Ramos (cell line): ENCODE results near the gene CACNG7.

ENCODE experiments used
- in situ Hi-C: fragments of 300-500 bp; cut with MboI; formaldehyde crosslinking; loops from one replicate; pipeline ENCODE4 v1.14.3; 2022; ENCODE audit warnings: low sequenced_read_pairs; ENCODE audit not compliant: unreplicated experiment

The CACNG7 gene

DNA sequence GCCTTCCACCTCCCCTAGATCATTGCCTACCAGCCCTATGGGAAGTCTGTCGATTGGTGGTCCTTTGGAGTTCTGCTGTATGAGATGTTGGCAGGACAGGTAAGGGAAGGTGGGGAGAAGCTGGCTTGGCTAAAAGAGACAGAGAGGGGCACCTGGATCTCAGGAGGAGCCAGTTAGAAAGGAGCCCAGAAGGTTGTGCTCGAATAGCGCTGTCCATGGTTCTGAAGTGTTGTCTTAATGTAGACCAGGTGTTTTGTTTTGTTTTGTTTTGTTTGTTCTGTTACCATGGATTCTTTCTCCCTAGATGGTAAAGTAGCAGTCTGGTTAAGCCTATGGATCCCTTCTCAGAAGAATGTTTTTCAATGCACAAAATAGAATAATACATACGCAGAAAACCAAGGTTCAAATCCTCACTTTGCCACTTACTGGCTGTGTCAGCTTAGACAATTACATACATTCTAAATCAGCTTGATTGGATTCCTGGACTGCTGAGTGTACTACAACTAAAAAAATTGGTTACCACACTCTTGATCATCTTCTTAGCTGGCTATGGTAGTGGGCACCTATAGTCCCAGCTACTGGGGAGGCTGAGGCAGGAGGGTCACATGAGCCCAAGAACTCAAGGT, 5.9 kb upstream of the CACNG7 start:
- in situ Hi-C loops: no loop called here

DNA sequence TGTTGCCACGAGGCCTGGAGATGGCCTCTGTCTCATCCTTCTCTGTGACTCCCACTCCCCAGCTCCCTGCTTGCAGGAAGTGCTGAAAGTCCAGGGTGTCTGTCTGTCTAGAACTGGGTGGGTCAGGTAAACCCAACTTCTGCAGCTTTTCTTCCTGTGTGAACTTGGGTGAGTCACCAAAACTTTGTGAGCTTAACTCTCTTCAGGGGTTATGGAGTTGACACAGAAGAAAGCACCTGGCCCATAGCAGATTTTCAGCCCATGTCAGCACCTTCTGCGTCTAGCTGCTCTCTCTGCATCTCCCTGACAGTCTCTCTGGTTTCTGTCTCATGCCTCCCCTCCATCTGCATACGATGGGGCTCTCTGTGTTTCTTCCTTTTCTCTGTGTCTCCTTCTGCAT, 4.2 kb upstream of the CACNG7 start:
- in situ Hi-C loops: no loop called here

DNA sequence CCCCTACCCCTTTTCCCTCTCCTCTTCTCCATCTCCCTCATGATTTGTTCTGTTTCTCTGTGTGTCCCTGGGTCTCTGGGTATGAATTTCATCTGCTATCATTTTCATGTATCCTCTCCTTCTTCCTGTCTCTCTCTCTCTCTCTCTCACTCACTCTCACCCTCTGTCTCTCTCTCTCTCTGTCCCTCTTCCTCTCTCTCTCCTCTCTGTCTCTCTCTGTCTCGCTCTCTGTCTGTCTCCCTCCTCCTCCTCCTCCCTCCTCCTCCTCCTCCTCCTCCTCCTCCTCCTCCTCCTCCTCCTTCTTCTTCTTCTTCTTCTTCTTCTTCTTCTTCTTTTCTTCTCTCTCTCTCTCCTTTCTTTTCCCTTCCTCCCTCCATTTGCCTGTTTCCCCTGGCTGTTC, 3.3 kb upstream of the CACNG7 start:
- in situ Hi-C loops: no loop called here

DNA sequence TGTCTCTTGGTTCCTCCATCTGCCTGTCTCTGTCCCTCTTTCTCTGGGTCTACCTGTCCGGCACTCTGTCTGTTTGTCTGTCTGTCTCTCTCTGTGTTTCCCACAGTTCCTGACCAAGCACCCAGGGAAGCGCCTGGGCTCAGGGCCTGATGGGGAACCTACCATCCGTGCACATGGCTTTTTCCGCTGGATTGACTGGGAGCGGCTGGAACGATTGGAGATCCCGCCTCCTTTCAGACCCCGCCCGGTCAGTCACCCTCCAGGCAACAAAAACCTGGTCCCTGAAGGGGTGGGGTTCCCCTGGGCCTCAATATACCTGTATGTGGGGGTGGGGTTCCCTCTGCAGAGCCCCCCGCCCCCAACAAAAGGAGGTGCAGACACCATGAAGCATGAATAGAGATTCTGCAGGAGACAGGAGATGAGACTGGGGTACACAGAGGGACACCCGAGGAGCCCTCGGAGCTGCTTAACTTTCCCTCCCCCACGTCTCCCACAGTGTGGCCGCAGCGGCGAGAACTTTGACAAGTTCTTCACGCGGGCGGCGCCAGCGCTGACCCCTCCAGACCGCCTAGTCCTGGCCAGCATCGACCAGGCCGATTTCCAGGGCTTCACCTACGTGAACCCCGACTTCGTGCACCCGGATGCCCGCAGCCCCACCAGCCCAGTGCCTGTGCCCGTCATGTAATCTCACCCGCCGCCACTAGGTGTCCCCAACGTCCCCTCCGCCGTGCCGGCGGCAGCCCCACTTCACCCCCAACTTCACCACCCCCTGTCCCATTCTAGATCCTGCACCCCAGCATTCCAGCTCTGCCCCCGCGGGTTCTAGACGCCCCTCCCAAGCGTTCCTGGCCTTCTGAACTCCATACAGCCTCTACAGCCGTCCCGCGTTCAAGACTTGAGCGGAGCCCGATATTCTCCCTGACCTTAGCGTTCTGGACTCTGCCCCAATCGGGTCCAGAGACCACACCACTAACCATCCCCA, 2.6 kb upstream of the CACNG7 start:
- in situ Hi-C loops: no loop called here

DNA sequence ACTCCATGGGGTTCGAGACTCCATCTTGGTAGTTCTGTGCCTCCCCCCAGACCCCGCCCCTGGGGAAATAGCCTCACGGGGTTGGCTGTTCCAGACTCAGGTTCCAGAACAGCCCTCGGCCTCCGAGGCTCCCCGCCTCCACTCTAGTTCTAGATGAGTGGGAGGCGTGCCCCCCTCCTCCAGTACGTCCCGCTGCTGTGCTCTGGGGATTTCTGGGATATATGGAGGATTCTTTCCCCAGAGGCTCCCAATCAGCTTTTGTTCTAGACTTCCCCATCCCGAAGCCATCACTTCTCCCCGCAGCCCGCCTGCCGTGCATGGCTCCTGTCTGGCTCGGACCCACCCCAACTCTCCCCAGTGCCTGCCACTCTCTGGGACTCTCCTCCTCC, 1.9 kb upstream of the CACNG7 start:
- in situ Hi-C loops: no loop called here

DNA sequence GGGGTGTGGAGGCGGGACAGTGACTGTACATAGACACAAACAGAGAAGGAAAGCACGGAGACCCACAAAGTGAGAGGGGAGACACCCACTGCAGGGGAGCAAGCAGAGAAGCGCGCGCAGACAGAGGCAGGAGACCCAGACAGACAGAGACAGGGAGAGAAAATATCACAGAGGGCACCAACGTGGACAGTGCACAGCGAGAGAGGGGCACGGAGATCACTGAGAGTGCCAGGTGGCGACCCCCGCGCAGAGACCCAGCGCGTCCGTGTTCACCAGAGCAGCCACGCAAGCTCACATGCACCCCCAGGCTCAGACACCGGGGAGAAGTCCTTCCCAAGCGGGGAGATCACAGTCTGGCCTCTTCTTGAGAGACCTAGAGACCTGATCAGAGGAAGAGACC, 1.4 kb upstream of the CACNG7 start:
- in situ Hi-C loops: no loop called here

DNA sequence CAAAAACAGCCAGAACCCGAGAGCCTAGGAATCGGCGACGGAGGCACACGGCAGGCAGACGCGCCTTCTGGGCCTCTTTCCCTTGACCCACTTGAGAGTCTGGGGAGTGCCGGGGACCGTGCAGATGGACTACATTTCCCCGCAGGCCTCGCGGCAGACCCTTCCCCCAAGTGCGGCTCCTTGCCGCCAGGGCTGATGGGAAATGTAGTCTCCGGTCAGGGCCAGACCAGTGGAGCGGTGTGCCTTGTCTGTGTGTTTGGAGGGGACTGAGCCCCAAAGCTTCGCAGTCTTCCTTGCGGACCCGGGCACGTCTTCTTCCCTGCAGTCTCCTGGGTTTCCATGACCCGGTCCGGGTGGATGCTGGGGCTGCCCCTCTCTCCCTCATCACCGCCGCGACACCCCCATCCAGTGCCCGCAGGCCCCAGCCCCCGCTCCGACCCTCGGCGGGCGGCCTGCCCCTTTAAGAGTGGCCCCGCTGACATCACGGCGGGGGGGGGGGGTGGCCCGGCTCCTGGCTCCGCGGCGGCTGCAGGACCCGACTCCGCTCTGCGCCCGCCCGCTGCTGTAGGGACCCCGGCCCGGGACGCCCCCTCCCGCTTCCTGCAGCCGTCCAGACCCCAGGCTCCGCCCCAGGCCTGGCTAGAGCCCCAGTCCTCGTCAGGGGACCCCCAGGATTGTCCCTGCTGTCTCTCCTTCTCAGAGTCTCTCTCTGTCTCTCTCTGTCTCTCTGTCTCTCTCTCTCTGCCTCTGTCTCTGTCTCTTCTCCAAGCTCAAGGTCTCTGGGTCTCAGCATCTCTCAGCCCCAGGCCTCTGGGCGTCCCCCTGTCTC, 758 bp upstream of the CACNG7 start:
- in situ Hi-C loops: no loop called here

DNA sequence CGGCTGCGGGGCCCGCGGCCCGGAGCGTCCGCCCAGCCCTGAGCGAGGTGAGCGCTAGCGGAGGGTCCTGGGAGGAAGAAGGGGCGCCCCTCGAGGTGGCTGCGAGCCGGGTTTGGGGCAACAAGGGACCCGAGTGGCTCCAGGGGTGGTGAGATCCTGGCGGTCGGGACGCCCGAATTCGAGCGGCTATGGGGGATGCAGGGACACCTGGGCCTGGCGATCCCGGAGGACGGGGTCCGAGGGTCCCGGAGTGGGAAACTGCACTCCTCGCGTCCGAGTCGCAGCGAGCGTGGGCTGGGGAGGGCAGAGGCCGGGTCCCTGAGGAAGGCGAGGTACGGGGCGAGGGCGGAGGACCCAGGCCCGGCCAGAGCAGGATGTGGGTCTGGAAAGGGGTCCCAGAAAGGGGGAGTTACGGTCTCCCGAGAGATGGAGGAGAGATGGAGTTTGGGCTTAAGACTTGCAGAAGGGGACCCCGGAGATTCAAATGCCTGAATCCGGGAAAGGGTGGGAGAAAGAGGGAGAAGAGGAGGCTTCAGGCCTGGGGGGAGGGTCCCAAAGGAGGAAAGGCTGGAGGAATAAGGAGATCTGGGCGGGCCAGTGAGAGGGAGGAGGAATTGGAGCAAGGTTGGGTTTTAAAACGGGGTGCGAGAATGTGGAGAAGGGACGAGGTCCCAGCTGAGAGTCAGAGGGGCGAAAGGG, 542 bp downstream of the CACNG7 start:
- in situ Hi-C loops: loop anchor here (10.0 kb wide), 1 partner anchor 115 kb away; no protein-coding TSS in a partner anchor

DNA sequence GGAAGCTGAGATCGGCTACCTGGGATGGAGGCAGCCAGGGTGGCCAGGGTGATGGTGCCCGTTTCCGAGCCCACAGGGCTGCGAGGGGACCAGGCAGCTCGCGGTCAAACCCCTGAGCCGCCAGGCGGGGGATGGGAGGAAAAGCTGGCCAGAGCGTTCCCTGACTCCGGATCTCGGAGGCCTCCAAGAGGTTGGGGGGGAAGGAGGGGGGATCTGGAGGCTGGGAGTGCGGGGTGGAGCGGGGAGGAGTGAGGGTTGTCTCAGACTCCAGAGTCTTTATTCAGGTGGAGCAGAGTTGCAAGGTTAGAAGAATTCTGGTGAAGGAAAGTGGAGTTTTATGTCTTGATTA, 1.1 kb downstream of the CACNG7 start:
- in situ Hi-C loops: loop anchor here (10.0 kb wide), 1 partner anchor 115 kb away; no protein-coding TSS in a partner anchor

DNA sequence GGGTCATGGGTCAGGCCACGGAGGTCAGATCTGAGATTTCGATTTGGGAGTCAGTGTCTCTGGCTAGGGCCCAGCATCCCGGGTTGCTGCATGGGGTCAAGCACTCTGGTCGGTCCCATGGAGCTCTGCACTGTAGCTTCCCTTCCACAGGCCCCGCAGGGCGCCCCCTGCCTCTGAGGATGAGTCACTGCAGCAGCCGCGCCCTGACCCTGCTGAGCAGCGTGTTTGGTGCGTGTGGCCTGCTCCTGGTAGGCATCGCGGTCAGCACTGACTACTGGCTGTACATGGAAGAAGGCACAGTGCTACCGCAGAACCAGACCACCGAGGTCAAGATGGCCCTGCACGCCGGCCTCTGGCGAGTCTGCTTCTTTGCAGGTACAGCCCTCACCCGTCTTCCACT, 3.6 kb downstream of the CACNG7 start:
- in situ Hi-C loops: loop anchor here (10.0 kb wide), 1 partner anchor 112 kb away; no protein-coding TSS in a partner anchor

DNA sequence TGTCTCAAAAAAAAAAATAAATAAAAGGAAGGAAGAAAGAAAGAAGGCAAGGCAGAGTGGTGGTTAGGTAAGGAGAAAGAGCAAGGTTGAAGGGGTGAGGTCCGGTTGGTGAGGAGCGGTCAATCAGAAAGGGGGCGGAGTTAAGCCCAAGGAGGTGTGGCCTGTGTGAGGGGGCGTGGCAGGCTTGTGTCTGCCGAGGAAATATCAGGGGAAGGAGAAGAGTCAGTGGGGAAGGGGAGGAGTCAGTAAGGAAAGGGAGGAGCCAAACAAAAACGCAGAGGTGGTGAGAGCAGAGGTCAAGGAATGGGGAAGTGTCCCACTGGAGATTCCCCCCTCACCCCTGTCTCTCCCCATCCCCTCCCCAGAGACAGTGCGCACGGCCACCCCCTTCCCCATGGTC, 5.9 kb downstream of the CACNG7 start:
- in situ Hi-C loops: loop anchor here (10.0 kb wide), 1 partner anchor 110 kb away; no protein-coding TSS in a partner anchor

DNA sequence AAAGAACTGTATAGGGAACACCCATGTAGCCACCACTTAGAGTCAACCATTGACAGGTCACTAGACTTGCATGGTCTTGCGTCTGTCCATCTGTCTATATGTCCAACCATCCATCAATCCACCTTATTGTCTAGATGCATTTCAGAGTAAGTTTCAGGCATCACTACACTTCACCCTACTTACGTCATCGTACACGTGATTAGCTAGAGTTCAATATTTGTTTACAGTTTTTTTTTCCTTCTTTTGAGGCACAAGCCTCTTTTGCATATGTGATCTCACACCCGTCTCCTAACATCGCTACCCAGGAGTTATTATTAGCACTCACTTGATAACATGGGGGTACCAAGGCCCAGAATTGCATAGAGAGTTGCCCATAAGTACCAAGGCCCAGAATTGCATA, 6.9 kb downstream of the CACNG7 start:
- in situ Hi-C loops: loop anchor here (10.0 kb wide), 1 partner anchor 109 kb away; no protein-coding TSS in a partner anchor

DNA sequence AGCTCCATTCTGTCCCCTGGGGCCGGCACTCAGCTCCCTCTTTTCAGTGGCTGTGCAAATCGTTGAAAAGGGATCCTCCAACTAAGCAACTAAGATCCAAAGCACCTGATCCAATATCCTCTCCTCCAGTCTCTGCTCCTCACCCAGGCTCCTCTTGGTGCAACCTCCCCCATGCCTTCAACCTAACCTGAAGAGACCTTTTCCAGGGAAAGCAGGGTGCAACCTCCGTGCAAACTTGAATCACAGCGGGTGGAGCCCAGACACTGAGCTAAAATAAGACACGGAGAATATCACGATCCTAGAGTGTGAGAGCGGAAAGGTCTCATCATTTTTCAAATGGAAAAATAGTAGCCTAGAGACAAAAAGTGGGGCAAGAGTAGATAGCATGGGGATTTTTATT, 8.3 kb downstream of the CACNG7 start:
- in situ Hi-C loops: loop anchor here (10.0 kb wide), 1 partner anchor 107 kb away; no protein-coding TSS in a partner anchor

DNA sequence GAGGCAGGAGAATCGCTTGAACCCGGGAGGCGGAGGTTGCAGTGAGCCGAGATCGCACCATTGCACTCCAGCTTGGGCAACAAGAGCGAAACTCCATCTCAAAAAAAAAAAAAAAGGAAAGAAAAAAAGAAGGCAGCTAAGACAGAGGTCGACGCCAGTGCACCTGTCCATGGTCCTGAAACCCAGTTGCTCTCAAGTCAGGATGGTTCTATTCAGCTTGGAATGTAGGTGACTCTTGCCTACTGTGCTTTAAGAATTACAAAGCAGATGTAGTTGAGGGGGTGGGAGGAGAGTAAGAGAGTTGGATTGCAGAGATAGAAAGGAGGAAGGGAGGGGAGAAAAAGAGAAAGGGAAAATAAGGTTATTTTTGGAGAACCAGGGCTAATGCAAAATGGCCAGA, 18.7 kb downstream of the CACNG7 start:
- in situ Hi-C loops: no loop called here

DNA sequence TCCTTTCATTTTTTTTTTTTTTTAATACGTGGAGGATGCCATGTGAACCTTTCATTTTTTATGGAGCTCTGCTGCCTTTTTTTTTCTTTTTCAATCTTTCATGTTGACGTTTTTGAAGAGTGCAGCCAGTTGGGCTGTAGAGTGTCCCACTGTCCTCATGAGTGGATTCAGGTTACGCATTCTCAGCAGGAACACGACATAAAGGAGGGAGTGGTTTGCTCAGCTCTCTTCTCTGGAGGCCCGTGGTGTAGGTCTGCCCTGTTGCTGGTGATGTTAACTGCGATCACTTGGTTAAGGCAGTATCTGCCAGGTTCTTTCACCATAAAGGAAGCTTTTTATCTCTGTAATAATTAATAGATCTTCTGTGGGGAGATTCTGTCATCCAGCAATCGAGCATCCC, 27.0 kb downstream of the CACNG7 start:
- in situ Hi-C loops: no loop called here

DNA sequence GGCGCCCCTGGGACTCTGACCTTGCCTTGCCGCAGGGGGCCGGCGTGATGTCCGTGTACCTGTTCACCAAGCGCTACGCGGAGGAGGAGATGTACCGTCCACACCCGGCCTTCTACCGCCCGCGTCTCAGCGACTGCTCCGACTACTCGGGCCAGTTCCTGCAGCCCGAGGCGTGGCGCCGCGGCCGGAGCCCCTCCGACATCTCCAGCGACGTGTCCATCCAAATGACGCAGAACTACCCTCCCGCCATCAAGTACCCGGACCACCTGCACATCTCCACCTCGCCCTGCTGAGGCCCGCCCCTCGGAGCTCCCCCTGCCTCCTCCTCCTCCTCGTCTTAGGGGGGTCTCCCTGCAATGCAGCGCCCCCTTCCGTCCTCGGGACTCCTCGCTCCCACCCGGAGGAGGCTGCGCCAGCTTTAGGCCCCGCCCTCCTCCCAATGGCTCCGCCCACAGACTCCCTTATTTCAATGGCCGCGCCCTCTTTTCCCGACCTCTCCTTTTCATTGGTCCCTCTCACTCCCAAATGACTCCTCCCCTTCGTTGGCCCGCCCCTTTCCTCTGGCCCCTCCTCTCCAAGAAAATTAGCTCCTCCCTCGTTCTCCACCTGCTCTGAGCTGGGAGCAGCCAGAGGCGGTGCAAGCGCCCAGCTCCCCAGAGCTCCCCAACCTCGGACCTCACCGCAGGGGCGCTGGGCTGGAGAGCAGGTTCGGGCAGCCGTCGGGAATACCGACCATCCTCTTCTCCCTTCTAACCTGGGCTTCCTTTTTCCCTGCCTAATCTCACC, 33.1 kb downstream of the CACNG7 start:
- in situ Hi-C loops: no loop called here

DNA sequence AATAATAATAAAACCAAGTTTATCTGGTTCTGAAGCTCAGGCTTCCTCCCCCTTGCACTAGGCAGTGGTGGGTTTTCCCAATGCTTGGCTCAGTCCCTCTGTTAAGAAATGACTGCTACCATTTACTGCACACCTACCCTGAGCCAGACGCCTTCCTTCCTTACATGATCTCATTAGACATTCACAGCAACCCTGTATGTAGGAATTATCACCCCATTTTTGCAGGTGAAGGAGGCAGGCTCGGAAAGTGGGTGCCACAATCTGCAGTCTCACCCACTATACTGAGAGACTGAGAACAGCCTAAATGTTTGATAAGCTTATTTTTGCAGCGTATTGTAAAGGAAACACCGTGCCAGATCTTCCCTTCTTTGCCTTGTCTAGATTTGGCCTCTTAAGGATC, 35.3 kb downstream of the CACNG7 start:
- in situ Hi-C loops: no loop called here

DNA sequence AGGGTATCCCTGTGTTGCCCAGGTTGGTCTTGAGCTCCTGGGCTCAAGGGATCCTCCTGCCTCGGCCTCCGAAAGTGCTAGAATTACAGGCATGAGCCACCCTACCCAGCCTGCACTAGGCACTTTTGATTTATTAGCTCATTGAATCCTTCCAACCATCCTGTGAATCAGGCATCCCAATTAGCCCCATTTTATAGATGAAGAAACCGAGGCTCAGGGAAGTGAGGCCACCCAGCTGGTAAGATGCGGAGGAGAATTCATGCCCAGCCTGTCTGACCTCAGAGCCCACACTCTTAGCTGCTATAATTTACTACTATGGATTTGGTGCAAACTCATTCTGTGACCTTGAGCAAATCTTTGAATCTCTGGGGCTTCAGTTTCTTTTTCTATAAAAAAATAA, 35.9 kb downstream of the CACNG7 start:
- in situ Hi-C loops: no loop called here

DNA sequence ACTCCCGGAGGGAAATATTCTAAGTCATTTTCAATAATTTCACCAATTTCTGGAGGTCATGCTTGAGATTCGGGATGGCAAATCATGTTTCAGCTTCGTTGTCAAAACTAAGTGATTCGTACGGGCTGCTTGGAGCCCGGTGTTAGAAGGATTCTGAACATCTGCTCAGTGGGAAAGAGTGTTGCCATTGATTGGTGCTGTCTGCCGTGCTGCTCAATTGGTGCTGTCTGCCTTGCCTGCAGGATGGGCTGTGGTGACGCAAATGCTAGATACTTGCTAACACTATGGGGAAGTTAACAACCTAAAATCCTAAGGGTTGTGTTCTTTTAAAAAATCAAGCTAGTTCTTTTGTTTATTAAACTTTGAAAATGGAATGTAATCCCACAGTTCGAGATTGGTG, 36.4 kb downstream of the CACNG7 start:
- in situ Hi-C loops: no loop called here
